K562 (cell line): ENCODE measurements around the gene LTO1. TPM values are rescaled to one million over a fixed set of nuclear protein-coding genes. Genes with fewer than 3 reads are reported as not detected.

Experiments used
- AFF1 ChIP-seq, 2 experiments: fragments of 450-650 bp; IDR thresholded peaks; 2 replicates each; pipeline ENCODE4 v1.6.1; 2018; ENCODE audit warnings: mild to moderate bottlenecking in 2 of 2, low read depth in 1 of 2; ENCODE audit not compliant: partially characterized antibody in 2 of 2
- ATF3 ChIP-seq, 2 experiments: fragments of 450-650 bp in 1 of 2; sonication (generic) in 1 of 2; formaldehyde crosslinking in 1 of 2; IDR thresholded peaks in 1 of 2; conservative IDR thresholded peaks in 1 of 2; 2 replicates each; pipeline versions ENCODE4 v1.6.1 to v1.8.1; 2016 to 2023; ENCODE audit warnings: mild to moderate bottlenecking in 2 of 2, moderate library complexity in 2 of 2, inconsistent platforms in 1 of 2, missing genetic modification reagents in 1 of 2
- CAMTA2 ChIP-seq: fragments of 250-450 bp; sonication (Bioruptor Pico); conservative IDR thresholded peaks from 2 replicates; pipeline ENCODE4 v1.5.1; 2022
- CSDE1 ChIP-seq, 2 experiments: fragments of 450-650 bp; IDR thresholded peaks; 2 replicates each; pipeline ENCODE4 v1.6.1; 2016; ENCODE audit warnings: mild to moderate bottlenecking in 1 of 2
- CTBP1 ChIP-seq: fragments of 450-650 bp; IDR thresholded peaks from 2 replicates; pipeline ENCODE4 v1.6.1; 2016; ENCODE audit warnings: borderline replicate concordance
- HDAC1 ChIP-seq, 2 experiments: fragments of 450-650 bp; IDR thresholded peaks; 2 replicates each; pipeline ENCODE4 v1.6.1; 2016 to 2017; ENCODE audit warnings: inconsistent platforms in 1 of 2, mild to moderate bottlenecking in 1 of 2, moderate library complexity in 1 of 2
- HDAC2 ChIP-seq: fragments of 450-650 bp; IDR thresholded peaks from 2 replicates; pipeline ENCODE4 v1.6.1; 2016; ENCODE audit warnings: mild to moderate bottlenecking
- IFI16 ChIP-seq: fragments of 250-450 bp; sonication (Bioruptor Pico); IDR thresholded peaks from 2 replicates; pipeline ENCODE4 v2.1.2; 2022; ENCODE audit warnings: mild to moderate bottlenecking, inconsistent platforms
- KDM4B ChIP-seq, 2 experiments: fragments of 450-650 bp in 1 of 2; sonication (generic) in 1 of 2; IDR thresholded peaks; 2 replicates each; pipeline ENCODE4 v1.6.1; 2016 to 2017; ENCODE audit warnings: borderline replicate concordance in 2 of 2, antibody characterized with exemption in 1 of 2, low read depth in 1 of 2, mild to moderate bottlenecking in 1 of 2
- L3MBTL2 ChIP-seq: fragments of 450-650 bp; IDR thresholded peaks from 2 replicates; pipeline ENCODE4 v1.6.1; 2016; ENCODE audit warnings: mild to moderate bottlenecking, moderate library complexity
- MCM5 ChIP-seq: fragments of 450-650 bp; IDR thresholded peaks from 2 replicates; pipeline ENCODE4 v1.6.1; 2016; ENCODE audit warnings: low read depth
- MTF1 ChIP-seq: fragments of 250-450 bp; sonication (Bioruptor Pico); IDR thresholded peaks from 2 replicates; pipeline ENCODE4 v1.9.0; 2021; ENCODE audit warnings: moderate library complexity, mild to moderate bottlenecking, inconsistent platforms, borderline replicate concordance
- MYNN ChIP-seq, 2 experiments: sonication (generic); formaldehyde crosslinking in 1 of 2; IDR thresholded peaks; 2 replicates each; pipeline versions ENCODE4 v1.5.0 to v1.6.1; 2016 to 2020; ENCODE audit warnings: antibody characterized with exemption in 1 of 2, missing genetic modification reagents in 1 of 2
- POLR2AphosphoS5 ChIP-seq: IDR thresholded peaks from 2 replicates; pipeline ENCODE4 v1.6.1; 2011; ENCODE audit warnings: mild to moderate bottlenecking, low read depth, low read length, moderate library complexity; ENCODE audit not compliant: control insufficient read depth, insufficient read depth
- PRMT5 ChIP-seq: sonication (generic); formaldehyde crosslinking; IDR thresholded peaks from 2 replicates; pipeline ENCODE4 v1.5.0; 2020; ENCODE audit warnings: missing genetic modification reagents
- SMARCA4 ChIP-seq: fragments of 450-650 bp; IDR thresholded peaks from 2 replicates; pipeline ENCODE4 v1.6.1; 2016
- STAG1 ChIP-seq: sonication (generic); formaldehyde crosslinking; IDR thresholded peaks from 2 replicates; pipeline ENCODE4 v1.5.0; 2020; ENCODE audit warnings: missing genetic modification reagents, borderline replicate concordance
- STAT5A ChIP-seq: IDR thresholded peaks from 2 replicates; pipeline ENCODE4 v1.6.1; 2012; ENCODE audit warnings: low read length, inconsistent platforms, borderline replicate concordance
- XRCC4 ChIP-seq: IDR thresholded peaks from one replicate; pipeline ENCODE4 v1.6.1; 2011; ENCODE audit not compliant: insufficient read depth, insufficient read length; ENCODE audit errors: extremely low read depth
- polyA plus RNA-seq, 8 experiments: library from polyadenylated mRNA; depleted of rRNA in 4 of 8; stranded (reverse) in 5 of 8; unstranded in 3 of 8; fragments of >200 nt; fragmentation: Nextera tagmentation in 2 of 8; fragmentation: Illumina TruSeq in 1 of 8; extraction: Ambion mirVana in 2 of 8; extraction: Trizol in 1 of 8; gene quantifications; 2 replicates each; pipeline versions ENCODE4 v1.2.1 to v1.2.3, GENCODE V29; 2011 to 2014; ENCODE audit warnings: inconsistent platforms in 1 of 8, missing spikeins in 1 of 8
- total RNA-seq, 7 experiments: library from RNA; depleted of rRNA in 6 of 7; stranded (reverse); fragments of >200 nt in 6 of 7; fragmentation: Illumina TruSeq in 2 of 7; extraction: Trizol in 2 of 7; gene quantifications; 2 replicates each; pipeline versions ENCODE4 v1.2.1 to v1.2.3, GENCODE V29; 2011 to 2021; ENCODE audit warnings: low replicate concordance in 1 of 7
- TF ChIP-seq, protein P1 (sequence below): fragments of 250-450 bp; sonication (Bioruptor Pico); IDR thresholded peaks from 2 replicates; pipeline ENCODE4 v1.4.0; 2020; ENCODE audit warnings: mild to moderate bottlenecking, moderate library complexity

Gene LTO1
- total and polyA plus RNA-seq, 9 of the 15 experiments (the other 6 are each of a cell fraction or from before 2014, with no cell fraction given): 2.6 to 43.4 (median 19.1) TPM

DNA sequence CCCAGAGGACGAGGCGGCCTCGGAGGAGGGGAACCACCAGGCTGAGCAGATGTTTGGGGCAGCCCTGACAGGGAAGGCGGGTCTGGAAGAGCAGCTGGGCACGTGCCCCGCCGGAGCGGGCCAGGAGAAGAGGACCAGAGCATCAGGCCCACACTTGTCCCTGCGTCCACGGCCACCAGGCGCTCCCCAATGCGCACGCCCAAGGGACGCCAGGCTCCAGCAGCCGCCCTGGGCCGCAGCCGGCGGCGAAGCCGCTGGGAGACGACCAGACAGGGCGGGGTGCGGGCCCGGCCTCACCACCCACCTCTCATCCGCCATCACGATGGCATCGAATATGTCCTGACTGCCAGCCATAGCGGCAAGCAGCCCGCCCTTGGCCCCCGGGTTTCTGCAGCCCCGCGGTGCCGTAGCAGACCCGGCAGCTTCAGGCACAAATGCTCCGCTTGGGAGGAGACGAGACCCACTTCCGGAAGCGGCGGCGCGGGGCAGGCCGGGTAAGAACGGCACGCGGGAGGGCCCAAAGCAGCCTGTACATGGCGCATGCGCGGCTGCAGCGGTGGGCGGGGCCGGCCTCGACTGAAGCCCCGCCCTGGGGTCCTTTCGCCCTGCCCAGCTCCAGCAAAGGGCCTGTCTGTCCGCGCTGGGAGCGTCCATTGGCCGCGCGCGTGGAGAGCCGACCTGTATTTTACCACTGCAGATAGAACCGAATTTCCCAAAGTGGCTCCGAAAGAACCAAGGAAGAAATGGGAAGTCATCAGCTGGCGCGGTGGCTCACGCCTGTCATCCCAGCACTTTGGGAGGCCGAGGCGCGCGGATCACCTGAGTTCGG is at the start of gene LTO1 (continued):
- no peak; a peak in 1 of 4 replicates for TF ChIP-seq KDM4B (IDR thresholded peaks at IDR 0.05; ENCODE audit: borderline replicate concordance in 2 of 2, low read depth in 1 of 2)
- no peak for TF ChIP-seq MCM5
- 0 out of 2 replicates have a peak, but pooled peaks have one; percentile 30 for TF ChIP-seq CAMTA2 (CRISPR knock-in tag)
- TF ChIP-seq XRCC4: no peak
- no peak for TF ChIP-seq IFI16 (CRISPR knock-in tag)
- TF ChIP-seq STAG1 (CRISPR knock-in tag): peak; percentile 28; the same call in 1 of the 2 replicates
- TF ChIP-seq PRMT5 (CRISPR knock-in tag): no peak
- TF ChIP-seq CSDE1 (IDR thresholded peaks at IDR 0.05): no peak
- TF ChIP-seq, protein P1, sequence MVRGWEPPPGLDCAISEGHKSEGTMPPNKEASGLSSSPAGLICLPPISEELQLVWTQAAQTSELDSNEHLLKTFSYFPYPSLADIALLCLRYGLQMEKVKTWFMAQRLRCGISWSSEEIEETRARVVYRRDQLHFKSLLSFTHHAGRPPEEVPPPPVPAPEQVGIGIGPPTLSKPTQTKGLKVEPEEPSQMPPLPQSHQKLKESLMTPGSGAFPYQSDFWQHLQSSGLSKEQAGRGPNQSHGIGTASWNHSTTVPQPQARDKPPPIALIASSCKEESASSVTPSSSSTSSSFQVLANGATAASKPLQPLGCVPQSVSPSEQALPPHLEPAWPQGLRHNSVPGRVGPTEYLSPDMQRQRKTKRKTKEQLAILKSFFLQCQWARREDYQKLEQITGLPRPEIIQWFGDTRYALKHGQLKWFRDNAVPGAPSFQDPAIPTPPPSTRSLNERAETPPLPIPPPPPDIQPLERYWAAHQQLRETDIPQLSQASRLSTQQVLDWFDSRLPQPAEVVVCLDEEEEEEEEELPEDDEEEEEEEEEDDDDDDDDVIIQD (CRISPR knock-in tag): no peak
- peak in 1 of 2 experiments; percentile 90; a peak in 2 of 4 replicates for TF ChIP-seq HDAC1 (IDR thresholded peaks at IDR 0.05)
- no peak for TF ChIP-seq ATF3 (IDR thresholded peaks at IDR 0.05)
- TF ChIP-seq ATF3 (CRISPR knock-in tag; conservative IDR thresholded peaks at IDR 0.05): 0 out of 2 replicates have a peak, but pooled peaks have one; percentile 41
- peak; percentile 38; the same call in 1 of the 2 replicates for TF ChIP-seq CTBP1
- peak; percentile 61; the same call in 1 of the 2 replicates for TF ChIP-seq HDAC2
- TF ChIP-seq POLR2AphosphoS5: peak; percentile 77
- peak in 1 of 2 experiments; percentile 77 for TF ChIP-seq AFF1 (IDR thresholded peaks at IDR 0.05; ENCODE audit: low read depth in 1 of 2, partially characterized antibody in 2 of 2)
- TF ChIP-seq SMARCA4: no peak
- no peak for TF ChIP-seq MYNN (IDR thresholded peaks at IDR 0.05)
- TF ChIP-seq MYNN (CRISPR knock-in tag; IDR thresholded peaks at IDR 0.05): no peak
- no peak for TF ChIP-seq STAT5A
- TF ChIP-seq L3MBTL2: peak; percentile 76; the same call in 1 of the 2 replicates
- no peak for TF ChIP-seq MTF1 (CRISPR knock-in tag)
